ENCODE results near the gene ACOD1.
"Not testable (repeated sequence)": the region's sequence is repeated elsewhere in the genome, so short reads cannot be mapped to it uniquely, and the experiment has no call there.

The ACOD1 gene

DNA sequence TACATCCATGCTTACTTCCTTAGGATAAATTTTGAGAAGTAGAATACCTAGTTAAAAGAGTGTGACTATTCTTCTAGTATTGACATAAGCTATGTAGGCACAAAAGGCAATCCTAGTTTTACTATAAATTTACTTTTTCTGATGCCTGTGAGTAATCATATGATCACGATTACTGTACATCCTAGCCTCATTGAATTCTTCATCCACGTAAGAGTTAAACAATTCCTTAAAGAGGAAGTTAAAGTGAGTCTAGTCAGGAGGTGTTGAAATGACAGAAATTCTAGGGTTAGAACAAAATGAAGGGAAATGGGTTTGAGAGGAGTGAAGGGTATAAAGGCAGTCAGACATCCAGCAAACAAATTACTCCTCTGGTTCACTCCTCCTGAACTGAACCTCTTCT lies at the start of gene ACOD1:
ACOD1 (plus strand) TSS at position 363 of the 400 bp plus-strand sequence. CDS start 48 bp downstream, outside the sequence.
- no peak for DNase-seq (ENCODE audit: low spot score)

GRCh38 chr13:76899066-76899465 lies 49.2 kb upstream of the ACOD1 start:
- DNase-seq (ENCODE audit: low spot score) = not testable (repeated sequence)

- DNase-seq (ENCODE audit: low spot score) = peak; percentile 45
These were observed 44.7 kb upstream of the ACOD1 start for GRCh38 chr13:76903544-76904162.

GRCh38 chr13:76904507-76904906 lies 43.8 kb upstream of the ACOD1 start:
- no peak for DNase-seq (ENCODE audit: low spot score)

GRCh38 chr13:76912476-76912875 lies 35.8 kb upstream of the ACOD1 start:
- DNase-seq (ENCODE audit: low spot score) = no peak

GRCh38 chr13:76913898-76914297 lies 34.4 kb upstream of the ACOD1 start:
- no peak for DNase-seq (ENCODE audit: low spot score)

GRCh38 chr13:76917095-76917494 lies 31.2 kb upstream of the ACOD1 start:
- DNase-seq (ENCODE audit: low spot score) = no peak

DNA sequence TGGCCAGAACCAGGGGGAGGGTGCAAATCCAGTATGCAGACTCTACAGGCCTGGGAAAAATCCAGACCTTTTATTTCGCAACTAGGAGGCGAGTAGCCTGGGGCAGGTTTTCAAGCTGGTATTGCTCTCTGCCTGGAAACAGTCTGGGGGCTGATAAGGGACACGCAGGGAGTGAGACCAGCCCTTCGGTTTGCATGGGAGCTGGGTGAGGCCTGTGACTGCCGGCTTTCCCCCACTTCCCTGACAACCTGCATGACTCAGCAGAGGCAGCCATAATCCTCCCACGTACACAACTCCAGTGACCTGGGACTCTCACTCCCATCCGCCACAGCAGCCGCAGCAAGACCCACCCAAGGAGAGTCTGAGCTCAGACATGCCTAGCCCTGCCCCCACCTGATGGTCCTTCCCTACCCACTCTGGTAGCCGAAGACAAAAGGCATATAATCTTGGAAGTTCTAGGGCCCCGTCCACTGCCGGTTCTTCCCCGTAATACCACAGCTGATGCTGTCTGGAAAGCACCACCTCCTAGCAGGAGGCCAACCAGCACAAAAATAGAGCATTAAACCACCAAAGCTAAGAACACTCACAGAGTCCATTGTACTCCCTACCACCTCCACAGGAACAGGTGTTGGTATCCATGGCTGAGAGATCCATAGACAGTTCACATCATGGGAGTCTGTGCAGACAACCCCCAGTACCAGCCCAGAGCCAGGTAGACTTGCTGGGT lies 30.4 kb upstream of the ACOD1 start:
- not testable (repeated sequence) for DNase-seq (ENCODE audit: low spot score)

- DNase-seq (ENCODE audit: low spot score) = no peak
These were observed 26.8 kb upstream of the ACOD1 start for GRCh38 chr13:76921516-76921915.

DNA sequence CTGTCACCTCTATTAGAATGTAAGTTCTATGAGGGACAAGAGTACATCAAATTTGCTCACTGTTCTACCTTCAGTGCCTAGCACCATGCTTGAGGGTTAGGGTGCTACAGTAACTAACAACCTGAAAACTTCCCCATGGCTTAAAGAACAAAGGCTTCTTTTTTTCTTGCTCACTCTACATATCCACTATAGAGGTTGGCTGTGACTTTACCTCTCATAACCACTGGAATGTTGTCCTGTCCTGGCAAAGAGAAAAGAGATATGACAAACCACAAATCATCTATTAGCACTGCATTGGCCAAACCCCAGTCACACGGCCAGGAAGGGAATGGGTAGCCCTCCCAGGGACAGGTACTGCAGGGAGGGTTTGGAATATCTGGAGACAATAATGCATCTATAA lies 23.2 kb upstream of the ACOD1 start:
- no peak for DNase-seq (ENCODE audit: low spot score)

GRCh38 chr13:76927955-76928354 lies 20.4 kb upstream of the ACOD1 start:
- DNase-seq (ENCODE audit: low spot score) = no peak

- no peak for DNase-seq (ENCODE audit: low spot score)
These were observed 19.9 kb upstream of the ACOD1 start for GRCh38 chr13:76928456-76928855.

DNA sequence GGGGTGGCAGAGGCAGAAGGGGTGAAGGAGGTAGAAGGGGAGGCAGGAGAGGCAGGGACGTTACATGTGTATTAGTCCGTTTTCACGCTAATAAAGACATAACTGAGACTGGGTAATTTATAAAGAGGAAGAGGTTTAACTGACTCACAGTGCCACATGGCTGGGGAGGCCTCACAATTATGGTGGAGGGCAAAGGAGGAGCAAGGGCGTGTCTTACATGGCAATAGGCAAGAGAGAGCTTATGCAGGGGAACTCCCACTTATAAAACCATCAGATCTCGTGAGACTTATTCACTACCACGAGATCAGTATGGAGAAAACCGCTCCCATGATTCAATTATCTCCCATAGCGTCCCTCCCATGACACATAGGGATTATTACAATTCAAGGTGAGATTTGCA lies 19.0 kb upstream of the ACOD1 start:
- no peak for DNase-seq (ENCODE audit: low spot score)

DNA sequence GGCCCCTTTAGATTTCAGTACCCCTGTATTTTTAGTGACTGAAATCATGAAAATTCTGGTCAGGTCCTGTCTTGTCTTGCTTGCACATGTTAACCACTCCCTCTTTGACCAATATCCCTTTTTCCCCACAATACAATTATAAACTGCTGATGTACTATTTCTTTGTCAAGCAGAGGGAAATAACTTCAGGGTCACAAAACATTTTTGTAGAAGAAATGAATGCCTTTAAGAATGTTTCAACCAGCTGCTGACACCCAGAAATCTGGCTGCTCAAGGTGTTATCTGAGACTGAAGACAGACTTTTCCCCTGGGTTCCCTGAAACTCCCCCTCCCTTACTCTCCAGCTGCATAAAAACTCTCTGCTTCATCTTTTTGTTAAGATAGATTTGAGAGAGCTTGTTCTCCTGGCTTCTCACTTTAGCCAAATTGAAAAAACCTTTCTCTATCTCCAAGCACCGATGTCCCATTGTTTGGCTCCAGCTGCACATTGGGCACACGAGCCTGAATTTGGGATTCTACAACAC lies 18.4 kb upstream of the ACOD1 start:
- DNase-seq (ENCODE audit: low spot score) = no peak

DNA sequence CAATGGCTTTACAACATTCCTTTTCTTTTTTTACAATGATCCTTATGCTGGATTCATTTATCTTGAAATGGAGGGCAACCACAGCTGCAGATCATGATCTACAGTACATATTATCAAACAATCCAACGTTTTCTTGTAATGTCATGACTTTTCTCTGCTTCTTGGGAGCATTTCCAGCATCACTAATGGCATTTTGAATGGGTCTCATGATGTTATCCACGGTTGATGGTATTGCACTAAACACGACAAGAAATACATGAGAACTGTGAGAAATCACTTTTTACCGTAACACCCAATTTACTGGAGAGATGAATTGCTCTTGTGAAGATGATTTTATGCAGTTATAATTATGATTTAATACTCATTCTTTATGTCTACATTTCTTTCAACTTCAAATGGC lies 16.2 kb upstream of the ACOD1 start:
- DNase-seq (ENCODE audit: low spot score) = no peak

DNA sequence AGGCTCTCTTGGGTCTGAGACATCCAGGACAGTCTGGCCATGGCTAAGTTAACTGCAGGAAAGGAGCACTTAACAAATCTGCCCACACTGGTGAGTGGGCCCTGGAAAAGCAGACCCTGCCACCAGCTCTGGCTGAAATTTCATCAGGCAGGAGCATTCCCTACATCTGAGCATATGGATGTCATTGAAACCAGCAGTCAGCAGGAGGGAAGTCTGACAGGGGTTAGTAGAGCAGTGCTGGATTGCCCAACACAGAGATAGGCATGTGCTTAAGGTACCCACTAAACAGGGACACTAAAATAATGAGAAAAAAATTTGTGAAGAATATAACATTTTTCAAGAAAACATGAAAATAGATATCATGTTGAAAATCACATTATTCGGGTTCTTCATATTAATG lies 13.6 kb upstream of the ACOD1 start:
- no peak for DNase-seq (ENCODE audit: low spot score)

GRCh38 chr13:76936763-76937162 lies 11.5 kb upstream of the ACOD1 start:
- DNase-seq (ENCODE audit: low spot score) = no peak

DNA sequence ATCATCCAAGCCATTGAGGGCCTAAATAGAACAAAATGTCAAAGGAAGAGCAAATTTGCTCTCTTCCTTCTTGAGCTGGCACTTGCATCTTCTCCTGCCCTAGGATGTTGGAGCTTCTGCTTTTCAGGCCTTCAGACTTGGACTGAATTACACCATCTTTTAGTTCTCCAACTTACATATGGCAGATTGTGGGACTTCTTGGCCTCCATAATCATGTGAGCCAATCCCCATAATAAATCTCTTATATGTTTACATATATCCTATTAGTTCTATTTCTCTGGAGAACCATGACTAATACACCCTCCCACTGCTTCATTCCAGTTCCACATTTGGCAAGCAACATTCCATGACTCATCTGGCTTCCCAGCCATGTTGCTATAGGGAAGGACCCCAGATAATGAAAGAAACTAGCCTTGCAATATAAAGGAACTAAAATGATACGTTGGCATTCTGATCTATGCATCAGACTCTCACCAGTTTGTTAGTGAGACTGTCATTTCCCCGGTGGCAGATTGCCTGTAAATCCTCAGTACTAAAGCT lies 11.0 kb upstream of the ACOD1 start:
- no peak for DNase-seq (ENCODE audit: low spot score)

GRCh38 chr13:76939215-76939614 lies 9.1 kb upstream of the ACOD1 start:
- DNase-seq (ENCODE audit: low spot score) = no peak

- DNase-seq (ENCODE audit: low spot score) = no peak
These were observed 5.9 kb upstream of the ACOD1 start for GRCh38 chr13:76942363-76942762.

GRCh38 chr13:76943646-76944045 lies 4.7 kb upstream of the ACOD1 start:
- no peak for DNase-seq (ENCODE audit: low spot score)

DNA sequence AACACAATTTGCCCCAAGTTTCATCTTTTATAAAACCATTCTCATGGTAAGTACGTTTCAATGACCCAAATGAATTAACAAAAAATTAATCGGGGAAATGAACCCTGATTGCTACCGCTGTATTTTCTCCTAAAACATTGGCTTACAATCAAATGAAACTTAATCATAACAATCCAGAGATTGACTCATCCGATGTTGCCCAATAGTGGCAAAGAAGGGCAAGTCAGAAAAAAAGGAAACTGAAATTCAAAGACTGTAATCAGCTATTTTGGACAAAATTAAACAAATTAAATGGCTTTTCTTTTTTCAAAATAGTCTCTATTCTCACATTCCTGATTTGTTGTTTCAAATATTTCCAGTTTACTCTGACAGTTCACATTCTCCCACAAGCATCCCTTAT lies 3.9 kb upstream of the ACOD1 start:
- no peak for DNase-seq (ENCODE audit: low spot score)

- DNase-seq (ENCODE audit: low spot score) = no peak
These were observed 1.8 kb downstream of the ACOD1 start for GRCh38 chr13:76950101-76950500.
